GM21515 (cell line): ENCODE measurements around the gene SLC25A30.

Experiments used
- ATAC-seq: cut with Tn5 transposase; IDR thresholded peaks from one replicate; pipeline ENCODE4 v1.9.1; 2021; ENCODE audit not compliant: unreplicated experiment

Gene SLC25A30, protein sequence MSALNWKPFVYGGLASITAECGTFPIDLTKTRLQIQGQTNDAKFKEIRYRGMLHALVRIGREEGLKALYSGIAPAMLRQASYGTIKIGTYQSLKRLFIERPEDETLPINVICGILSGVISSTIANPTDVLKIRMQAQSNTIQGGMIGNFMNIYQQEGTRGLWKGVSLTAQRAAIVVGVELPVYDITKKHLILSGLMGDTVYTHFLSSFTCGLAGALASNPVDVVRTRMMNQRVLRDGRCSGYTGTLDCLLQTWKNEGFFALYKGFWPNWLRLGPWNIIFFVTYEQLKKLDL

DNA sequence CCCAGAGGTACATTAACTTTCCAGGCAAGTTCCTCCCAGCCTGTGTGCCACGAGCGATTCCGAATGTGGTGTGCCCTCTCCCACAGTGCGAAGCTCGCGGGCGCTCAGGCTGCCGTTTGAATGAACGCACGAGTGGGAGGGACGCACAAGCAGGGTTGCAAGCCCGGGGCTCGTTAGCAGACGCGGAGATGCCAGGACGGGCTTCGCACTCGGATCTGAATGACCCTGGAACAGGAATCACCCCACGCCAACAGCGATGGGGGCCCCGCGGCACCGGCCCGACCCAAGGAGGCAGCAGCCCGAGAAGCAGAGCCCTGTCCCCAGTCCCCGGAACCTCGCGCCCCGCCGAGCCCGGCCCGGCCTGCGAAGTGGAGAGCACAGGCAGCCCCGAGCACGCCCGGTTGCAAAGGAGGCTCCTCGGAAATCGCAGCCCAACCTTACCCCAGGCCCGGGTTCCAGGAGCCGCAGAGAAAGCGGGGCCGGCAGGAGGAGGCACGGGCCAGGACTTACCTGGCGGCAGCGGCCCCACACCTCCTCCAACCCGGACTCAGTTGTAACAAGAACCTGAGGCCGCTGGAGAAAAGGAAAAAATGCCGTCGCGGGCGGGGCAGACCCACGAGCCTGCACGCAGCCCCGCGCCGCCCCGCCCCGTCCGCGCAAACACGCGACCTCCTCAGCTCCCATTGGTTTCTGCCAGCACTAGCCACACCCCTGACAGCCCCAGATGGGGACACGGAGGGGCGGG is at the start of gene SLC25A30:
TSS of gene SLC25A30 (minus strand) at position 584 of the 745 bp plus-strand sequence. CDS start 6,948 bp downstream, outside the sequence.
- ATAC-seq = peak; percentile 91

GRCh38 chr13:45466359-45466758 is 48.2 kb upstream of the SLC25A30 start:
- no peak for ATAC-seq

GRCh38 chr13:45464687-45465453 is 46.7 kb upstream of the SLC25A30 start, which contains the start of gene COG3:
TSS of gene COG3 (plus strand) at chr13:45464939. CDS start at chr13:45465037, 98 bp downstream.
- ATAC-seq = peak; percentile 94

DNA sequence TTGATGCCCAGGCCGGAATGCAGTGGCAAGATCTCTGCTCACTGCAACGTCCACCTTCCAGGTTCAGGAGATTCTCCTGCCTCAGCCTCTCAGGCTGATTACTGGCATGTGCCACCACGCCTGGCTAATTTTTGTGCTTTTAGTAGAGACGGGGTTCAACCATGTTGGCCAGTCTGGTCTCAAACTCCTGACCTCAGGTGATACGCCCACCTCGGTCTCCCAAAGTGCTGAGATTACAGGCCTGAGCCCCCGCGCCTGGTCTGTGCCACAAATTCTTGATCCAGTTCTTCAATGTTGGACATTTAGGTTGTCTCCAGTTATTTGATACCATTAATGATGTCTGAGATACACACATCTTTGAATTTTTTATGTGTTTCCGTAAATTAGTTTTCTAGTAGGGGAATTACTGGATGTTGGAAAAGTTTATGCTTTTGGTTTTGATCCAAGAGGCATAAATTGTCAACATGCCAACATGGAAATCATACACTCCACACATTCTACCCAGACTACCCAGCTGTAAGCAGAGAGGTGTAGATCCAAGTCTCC is 46.0 kb upstream of the SLC25A30 start:
- no peak for ATAC-seq

- ATAC-seq = no peak
Observed at GRCh38 chr13:45456196-45456972, 38.2 kb upstream of the SLC25A30 start.

DNA sequence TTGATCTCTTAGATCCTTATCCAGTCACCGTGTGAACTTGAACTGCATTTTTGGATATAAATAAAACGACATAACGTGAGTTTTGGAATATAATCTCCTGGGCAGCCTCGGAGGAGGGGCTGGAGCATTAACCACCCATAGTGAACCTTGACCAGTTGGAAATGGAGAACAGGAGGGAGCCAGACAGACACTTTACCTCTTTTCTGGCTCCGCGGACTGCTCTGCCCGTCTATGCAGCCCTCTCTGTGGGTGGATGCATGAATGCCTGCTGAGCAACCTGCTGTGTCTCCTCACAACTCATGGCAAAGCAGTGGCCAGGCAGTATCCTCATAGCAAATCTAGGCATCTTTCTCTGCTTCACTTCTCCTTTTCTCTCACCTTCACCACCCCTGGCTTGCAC is 36.0 kb upstream of the SLC25A30 start:
- no peak for ATAC-seq

GRCh38 chr13:45451282-45451681 is 33.1 kb upstream of the SLC25A30 start:
- ATAC-seq = no peak

GRCh38 chr13:45448965-45449559 is 30.9 kb upstream of the SLC25A30 start:
- ATAC-seq = no peak

DNA sequence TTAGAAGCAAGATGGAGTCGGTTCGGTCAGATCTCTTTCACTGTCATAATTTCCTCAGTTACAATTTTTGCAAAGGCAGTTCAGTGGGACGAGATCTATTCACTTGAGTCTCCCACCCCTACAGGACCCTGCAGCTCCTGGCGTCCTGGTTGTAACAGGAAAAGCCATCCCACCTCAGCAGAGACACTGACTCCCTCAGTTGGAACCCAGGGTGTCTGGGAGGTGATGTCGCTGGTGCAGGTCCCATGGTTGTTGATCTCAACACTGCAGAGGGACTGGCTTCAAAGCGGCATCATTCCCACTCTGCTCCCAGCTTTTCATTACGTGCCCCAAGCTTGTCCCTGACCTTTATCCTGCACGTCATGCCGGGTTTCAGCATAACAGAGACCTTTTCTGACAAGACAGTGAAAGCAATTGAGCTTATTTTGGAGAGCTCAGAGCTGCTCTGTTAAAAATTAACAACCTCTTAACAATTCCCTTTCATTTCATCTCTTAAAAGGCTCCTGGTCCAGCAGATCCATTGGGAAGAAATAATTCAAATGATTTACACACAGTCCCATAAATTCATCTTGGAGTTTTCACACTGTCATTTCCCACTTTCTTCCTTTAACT is 29.0 kb upstream of the SLC25A30 start:
- ATAC-seq = no peak

- no peak for ATAC-seq
Observed at GRCh38 chr13:45446181-45446580, 28.0 kb upstream of the SLC25A30 start.

- no peak for ATAC-seq
Observed at GRCh38 chr13:45445053-45445452, 26.9 kb upstream of the SLC25A30 start.

DNA sequence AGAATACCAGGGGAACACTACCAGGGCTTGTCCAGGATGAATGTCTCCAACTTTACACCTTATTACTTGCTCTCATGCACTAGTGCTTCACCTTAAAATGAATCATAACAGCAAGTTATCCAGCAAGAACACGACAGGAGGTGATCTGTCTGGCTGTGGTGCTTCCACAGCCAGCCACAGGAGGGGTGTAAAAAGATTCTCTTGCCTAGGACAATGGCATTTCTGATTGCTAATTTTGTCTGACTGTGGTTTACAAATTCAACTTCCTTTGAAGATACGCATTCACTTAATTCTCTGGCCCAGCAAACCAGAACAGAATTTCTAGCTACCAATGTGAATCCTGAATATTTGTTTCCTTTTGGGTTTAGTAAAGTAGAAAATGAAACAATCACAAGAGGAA is 23.5 kb upstream of the SLC25A30 start:
- no peak for ATAC-seq

DNA sequence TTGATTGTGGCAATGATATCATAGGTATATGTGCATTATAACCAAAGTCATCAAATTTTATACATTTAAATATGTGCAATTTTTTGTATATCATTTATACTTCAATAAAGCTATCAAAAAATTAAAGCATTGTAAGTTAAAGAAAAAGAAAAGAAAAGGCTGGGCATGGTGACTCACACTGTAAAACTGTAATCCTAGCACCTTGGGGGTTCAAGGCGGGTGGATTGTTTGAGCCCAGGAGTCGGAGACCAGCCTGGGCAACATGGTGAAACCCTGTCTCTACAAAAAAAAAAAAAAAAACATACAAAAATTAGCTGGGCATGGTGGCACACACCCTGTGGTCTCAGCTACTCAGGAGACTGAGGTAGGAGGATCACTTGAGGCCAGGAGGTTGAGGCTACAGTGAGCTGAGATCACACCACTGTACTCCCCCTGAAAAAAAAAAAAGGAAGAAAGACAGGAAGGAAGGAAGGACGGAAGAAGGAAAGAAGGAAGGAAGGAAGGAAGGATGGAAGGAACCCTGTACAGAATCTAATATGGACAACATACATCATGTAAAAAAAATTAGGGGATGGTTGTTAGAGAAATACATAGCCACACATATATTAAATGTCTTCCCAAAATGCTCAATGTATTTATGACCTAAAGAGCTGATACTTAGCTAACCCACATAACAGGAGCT is 21.7 kb upstream of the SLC25A30 start:
- ATAC-seq = no peak

- ATAC-seq = no peak
Observed at GRCh38 chr13:45439008-45439407, 20.8 kb upstream of the SLC25A30 start.

DNA sequence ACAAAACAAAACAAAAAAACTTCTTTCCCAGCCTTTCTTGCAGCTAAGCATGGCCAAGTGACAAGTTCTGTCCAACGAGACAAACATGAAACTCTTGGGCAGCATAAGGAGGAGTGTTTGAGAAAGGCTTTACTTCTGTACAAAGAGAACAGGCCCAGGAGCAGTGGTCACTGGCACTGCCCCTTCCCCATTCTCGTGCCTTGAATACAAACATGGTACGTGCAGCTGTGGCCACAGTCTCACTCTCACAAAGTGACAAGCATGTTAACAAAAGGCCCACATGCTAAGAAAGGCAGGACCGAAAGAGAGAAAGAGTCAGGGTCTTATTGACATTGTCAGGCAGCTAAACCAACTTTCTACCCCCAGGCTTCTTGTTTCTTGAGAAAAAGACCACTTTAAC is 19.8 kb upstream of the SLC25A30 start:
- ATAC-seq = no peak

DNA sequence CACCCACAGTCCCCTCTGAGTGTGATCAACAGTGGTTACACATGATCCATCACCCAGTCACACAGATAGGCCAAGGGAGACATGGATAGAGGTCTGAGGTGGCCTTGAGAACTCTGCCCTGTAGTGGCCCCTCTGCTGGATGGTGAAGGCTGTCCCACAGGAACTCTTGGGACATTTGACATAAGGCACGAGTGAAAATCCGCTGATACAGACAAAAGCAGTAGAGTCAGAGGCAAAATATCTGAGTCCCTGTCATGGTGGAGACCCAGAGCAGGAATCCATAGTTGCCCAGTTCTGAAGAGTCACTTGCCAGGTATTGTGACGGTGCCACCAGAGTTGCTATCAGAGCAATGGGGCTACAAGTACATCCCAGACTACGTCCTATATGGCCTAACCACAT is 18.8 kb upstream of the SLC25A30 start:
- no peak for ATAC-seq

GRCh38 chr13:45436332-45436731 is 18.2 kb upstream of the SLC25A30 start:
- ATAC-seq = no peak

GRCh38 chr13:45434556-45435371 is 16.6 kb upstream of the SLC25A30 start:
- no peak for ATAC-seq
